Peyer's patch (tissue), 4 donors: Measurements from ENCODE around the gene TBXAS1.

Experiments
- CTCF ChIP-seq, 6 experiments: fragments of 450-650 bp in 4 of 6; fragments of 200-600 bp in 2 of 6; sonication (generic) in 1 of 6; IDR thresholded peaks; one replicate each; pipeline ENCODE4 v1.5.1; 2017 to 2019; ENCODE audit warnings: antibody characterized with exemption in 6 of 6, mild to moderate bottlenecking in 3 of 6, moderate library complexity in 1 of 6
- POLR2A ChIP-seq, 2 donors: fragments of 450-650 bp; IDR thresholded peaks; one replicate each; pipeline ENCODE4 v1.5.1; 2017; ENCODE audit warnings: antibody characterized with exemption in 2 of 2, mild to moderate bottlenecking in 2 of 2, moderate library complexity in 2 of 2

DNA sequence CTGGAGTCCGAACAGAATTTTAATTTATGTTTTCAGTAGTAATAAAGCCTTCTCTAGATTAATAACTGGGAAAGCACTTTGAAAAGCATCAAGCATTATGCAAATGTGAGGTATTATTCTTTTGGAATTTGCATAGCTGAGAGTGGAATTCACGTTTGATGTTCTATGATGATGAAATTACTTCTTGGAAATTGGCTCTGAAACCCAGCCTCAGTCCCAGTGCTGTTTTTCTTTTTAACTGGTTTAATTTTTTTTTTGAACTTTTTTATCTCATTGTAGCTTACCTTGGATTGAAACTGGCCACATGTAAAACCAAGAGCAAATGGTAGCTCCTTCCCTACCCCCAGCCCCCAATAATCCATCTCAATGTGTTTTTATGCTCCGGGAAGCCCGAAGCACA, 1.2 kb downstream of the TBXAS1 start:
- TF ChIP-seq CTCF (IDR thresholded peaks at IDR 0.05) (no peak), POLR2A (IDR thresholded peaks at IDR 0.05) (no peak)
